Pancreas (tissue), 10 donors: ENCODE data around the gene SLC16A3. TPM values are rescaled to one million over a fixed set of nuclear protein-coding genes. Genes with fewer than 3 reads are reported as not detected.

Experiments used
- ATAC-seq, 4 donors: fragments of 200-7000 bp; cut with Tn5 transposase; one replicate each; pipeline versions ENCODE4 v1.8.0 to v1.9.1; 2020; ENCODE audit warnings: mild to moderate bottlenecking in 4 of 4, moderate library complexity in 4 of 4
- DNase-seq, 6 donors: peaks; one replicate each; pipeline ENCODE4 v3.0.0-alpha.2; 2020
- FAIRE-seq: peaks from 2 replicates; lab custom pipeline; 2012; peaks lifted over from hg19 to GRCh38; lab: Jason Lieb, UNC
- H3K27ac ChIP-seq, 4 donors: fragments of 200-600 bp; sonication (generic); 1 replicate in 3 of 4; 2 replicates in 1 of 4; pipeline versions ENCODE4 v1.5.0 to v1.8.0; 2020
- H3K27me3 ChIP-seq, 4 donors: fragments of 200-600 bp; one replicate each; pipeline ENCODE4 v1.8.0; 2021
- H3K36me3 ChIP-seq, 3 donors: fragments of 200-600 bp; sonication (generic) in 1 of 3; one replicate each; pipeline versions ENCODE4 v1.5.0 to v1.8.0; 2020 to 2021
- H3K4me1 ChIP-seq, 3 donors: fragments of 200-600 bp; one replicate each; pipeline ENCODE4 v1.8.0; 2021
- H3K4me3 ChIP-seq, 4 donors: fragments of 200-600 bp; sonication (generic) in 2 of 4; one replicate each; pipeline versions ENCODE4 v1.5.0 to v1.8.0; 2020 to 2021
- H3K9me3 ChIP-seq, 4 donors: fragments of 200-600 bp; one replicate each; pipeline ENCODE4 v1.8.0; 2021
- CTCF ChIP-seq, 4 donors: fragments of 200-600 bp; sonication (generic) in 3 of 4; IDR thresholded peaks; one replicate each; pipeline versions ENCODE4 v1.5.0 to v1.8.0; 2021; ENCODE audit warnings: antibody characterized with exemption in 4 of 4
- WGBS, 2 donors: extraction: QIAGEN DNeasy Blood & Tissue Kit; methylation state at CpG; one replicate each; pipeline ENCODE4 v1.1.7; 2013; 5-methylcytosine and 5-hydroxymethylcytosine counted together
- intact Hi-C, 3 donors: fragments of 100-400 bp; cut with DNase I; formaldehyde crosslinking; loops; one replicate each; pipeline versions ENCODE4 v1.11.1 to v1.14.2; 2022
- polyA plus RNA-seq, 2 donors: library from polyadenylated mRNA; stranded (reverse); fragments of 200-250 nt; gene quantifications; one replicate each; pipeline ENCODE4 v1.2.3, GENCODE V29; 2013
- total RNA-seq, 6 donors: library from RNA; stranded (reverse); fragmentation: NEBNext Ultra II Directional in 4 of 6; extraction: Animal tissue kit (Norgen Biotek cat#: 25700) in 4 of 6; gene quantifications; one replicate each; pipeline versions ENCODE4 v1.2.1 to v1.2.4, GENCODE V29; 2021 to 2023
- donor health status: healthy with polysubstance abuse.
- donor health status: DM: no; HTN: no; CAD: no; lungs with moderate emphysema.
- donor health status: DM: no; HTN: no; CAD: no.
- donor health status: control.
- donor health status: control.
- donor health status: Bipolar disorder and iron deficiency.
- donor health status: DM: yes; HTN: yes; CAD: no.
- donor health status: DM: no; HTN: no; CAD: no.
- donor health status: DM: no; HTN: no; CAD: no.
- donor health status: DM: yes; HTN: yes; CAD: no.

Gene SLC16A3
- total and polyA plus RNA-seq, 8 donors, result 1.2 to 22.8 (median 3.7) TPM

GRCh38 chr17:82247182-82247823 lies 18.5 kb downstream of the SLC16A3 start:
- intact Hi-C loops, result no loop called here
- H3K27ac ChIP-seq, result no peak overlapping the region
- H3K4me1 ChIP-seq, result peaks cover 6 to 12% (median 12%) of the 10 kb centered on the region in 3 donors
- no peaks in the 10 kb centered on the region for H3K9me3 ChIP-seq
- peak in 2 of 6 donors; percentile 28 to 32 for DNase-seq
- no peaks in the 10 kb centered on the region for H3K27me3 ChIP-seq
- H3K36me3 ChIP-seq, result peaks cover 23 to 91% (median 78%) of the 10 kb centered on the region in 3 donors
- no peak overlapping the region for H3K4me3 ChIP-seq
- no peak for TF ChIP-seq CTCF (IDR thresholded peaks at IDR 0.05)
- no peak for FAIRE-seq
- no peak for ATAC-seq
- WGBS, 2 donors, result 77 to 79% methylated on average over 22 of the region's 22 CpGs

GRCh38 chr17:82247856-82248671 lies 19.2 kb downstream of the SLC16A3 start:
- Histone ChIP-seq H3K36me3 (peaks cover 23 to 98% (median 85%) of the 10 kb centered on the region in 3 donors), H3K4me3 (no peak overlapping the region), H3K4me1 (peaks cover 0 to 5% (median 4%) of the 10 kb centered on the region in 3 donors), H3K27ac (no peak overlapping the region), H3K9me3 (no peaks in the 10 kb centered on the region), H3K27me3 (no peaks in the 10 kb centered on the region)
- DNase-seq (peak in 2 of 6 donors; percentile 15 to 52), FAIRE-seq (no peak), ATAC-seq (no peak)
- WGBS, 2 donors, result 88 to 92% methylated on average over 28 of the region's 28 CpGs
- TF ChIP-seq CTCF (IDR thresholded peaks at IDR 0.05), result no peak
- intact Hi-C loops, result no loop called here

- intact Hi-C loops, result no loop called here
- Histone ChIP-seq H3K36me3 (peaks cover 23 to 96% (median 82%) of the 10 kb centered on the region in 3 donors), H3K27ac (no peak overlapping the region), H3K9me3 (no peaks in the 10 kb centered on the region), H3K4me3 (no peak overlapping the region), H3K27me3 (no peaks in the 10 kb centered on the region), H3K4me1 (no peaks in the 10 kb centered on the region)
- no peak for TF ChIP-seq CTCF (IDR thresholded peaks at IDR 0.05)
- FAIRE-seq (no peak), ATAC-seq (no peak), DNase-seq (peak in 3 of 6 donors; percentile 31 to 68 (median 58))
- 94 to 95% methylated on average over 52 to 54 of the region's 54 CpGs for WGBS, 2 donors
These were observed 20.2 kb downstream of the SLC16A3 start for GRCh38 chr17:82248815-82249674.

GRCh38 chr17:82249896-82250581 lies 21.2 kb downstream of the SLC16A3 start:
- peak in 2 of 6 donors; percentile 43 to 56 for DNase-seq

More at GRCh38 chr17:82249896-82250581, 21.2 kb downstream of the SLC16A3 start:
- Histone ChIP-seq H3K4me1 (no peaks in the 10 kb centered on the region), H3K4me3 (no peak overlapping the region), H3K27me3 (no peaks in the 10 kb centered on the region), H3K36me3 (peaks cover 23 to 86% (median 75%) of the 10 kb centered on the region in 3 donors), H3K27ac (no peak overlapping the region), H3K9me3 (no peaks in the 10 kb centered on the region)
- no peak for ATAC-seq
- no peak for TF ChIP-seq CTCF (IDR thresholded peaks at IDR 0.05)
- intact Hi-C loops, result no loop called here
- WGBS, 2 donors, result 91 to 92% methylated on average over 33 of the region's 33 CpGs
- FAIRE-seq, result no peak
